Forelimb muscle (tissue), 1 donor: Measurements from ENCODE around the gene MYO1A. TPM values are rescaled to one million over a fixed set of nuclear protein-coding genes. Genes with fewer than 3 reads are reported as not detected.
"Not testable (repeated sequence)": the region's sequence is repeated elsewhere in the genome, so short reads cannot be mapped to it uniquely, and the experiment has no call there.

Experiments
- DNase-seq: peaks from one replicate; pipeline ENCODE4 v3.0.0-alpha.2; 2013; ENCODE audit warnings: low read depth
- polyA plus RNA-seq: library from polyadenylated mRNA; unstranded; fragments of 120-200 nt; gene quantifications from one replicate; pipeline ENCODE4 v1.2.1, GENCODE V29; 2013; ENCODE audit not compliant: insufficient read length

MYO1A gene
- polyA plus RNA-seq, 1 donor = 0.23 TPM

GRCh38 chr12:57087691-57088353 lies 37.9 kb upstream of the MYO1A start:
- no peak for DNase-seq

DNA sequence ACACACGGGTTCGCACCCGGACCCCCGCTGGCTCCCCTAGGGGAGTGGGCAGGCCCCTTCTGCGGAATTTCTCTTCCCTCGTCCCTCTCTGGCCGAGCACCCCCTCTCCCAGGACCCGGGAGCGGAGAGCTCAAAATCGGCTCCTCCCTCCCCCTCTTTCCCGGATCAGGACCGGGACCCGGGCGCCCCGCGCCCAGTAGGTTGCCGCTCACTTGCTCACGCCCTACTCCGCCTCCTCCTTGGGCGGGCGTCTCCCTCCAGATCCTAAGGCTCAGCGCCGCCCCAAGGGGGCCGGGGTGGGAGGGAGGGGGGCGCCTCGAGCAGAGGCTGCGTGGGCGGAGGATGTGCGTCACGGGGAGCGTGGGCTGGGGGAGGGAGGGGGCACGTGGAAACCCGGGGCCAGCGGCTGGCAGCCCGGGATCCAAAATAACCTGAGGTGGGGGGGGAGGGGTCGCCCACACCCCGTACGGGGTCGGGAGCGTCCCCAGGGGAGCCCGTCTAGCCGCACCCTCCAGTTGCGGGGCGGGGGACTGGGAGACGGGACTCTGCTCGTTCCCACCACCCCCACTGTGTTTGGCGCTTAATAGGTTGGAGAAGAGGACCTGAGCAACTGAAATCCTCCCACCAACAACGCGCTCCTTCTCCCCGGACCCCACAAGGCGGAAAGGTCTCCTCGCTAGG lies 37.2 kb upstream of the MYO1A start:
- DNase-seq = no peak

GRCh38 chr12:57086493-57087009 lies 36.6 kb upstream of the MYO1A start:
- no peak for DNase-seq

DNA sequence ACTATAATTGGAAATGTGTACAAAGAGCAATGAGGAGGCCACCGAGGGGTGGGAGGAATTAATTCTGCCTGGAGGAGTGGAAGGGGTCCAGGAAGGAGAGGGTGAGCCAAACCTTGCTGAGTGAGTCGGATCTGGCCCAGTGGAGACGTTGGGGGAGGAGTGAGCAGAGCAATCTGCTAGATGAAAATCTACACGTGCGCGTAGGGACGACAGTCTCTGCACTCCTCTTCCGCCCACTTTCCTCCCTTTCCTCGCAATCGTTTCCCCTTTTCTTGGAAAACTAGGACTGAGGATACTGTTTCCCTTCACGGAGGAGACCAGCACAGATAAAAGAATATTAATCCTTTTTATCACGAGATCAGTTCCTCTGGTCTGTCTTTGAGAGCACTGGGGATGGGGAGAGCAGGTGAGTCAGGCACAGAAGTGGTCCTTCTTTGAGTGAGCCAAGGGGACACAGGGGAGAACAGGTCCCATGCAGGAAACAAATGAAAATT lies 36.1 kb upstream of the MYO1A start:
- DNase-seq = peak; percentile 62

- DNase-seq = no peak
Observed at GRCh38 chr12:57080855-57081254, 30.9 kb upstream of the MYO1A start.

DNA sequence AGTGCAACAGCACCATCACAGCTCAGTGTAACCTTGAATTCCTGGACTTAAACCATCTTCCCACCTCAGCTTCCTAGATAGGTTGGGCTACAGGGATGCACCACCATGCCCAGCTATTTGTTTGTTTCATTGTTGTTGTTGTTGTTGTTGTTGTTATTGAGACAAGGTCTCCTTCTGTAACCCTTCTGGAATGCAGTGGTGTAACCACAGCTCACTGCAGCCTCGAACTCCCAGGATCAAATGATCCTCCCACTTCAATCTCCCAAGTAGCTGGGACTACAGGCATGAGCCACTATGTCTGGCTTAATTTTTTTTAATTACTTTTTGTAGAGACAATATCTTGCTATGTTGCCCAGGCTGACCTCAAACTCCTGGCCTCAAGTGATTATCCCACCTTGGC lies 29.9 kb upstream of the MYO1A start:
- DNase-seq = no peak

- peak; percentile 100 for DNase-seq
Observed at GRCh38 chr12:57078519-57079404, 28.8 kb upstream of the MYO1A start, which contains the start of gene NEMP1. Gene NEMP1, minus strand, starts transcription at chr12:57078791. Its CDS starts 46 bp downstream, at chr12:57078745.

DNA sequence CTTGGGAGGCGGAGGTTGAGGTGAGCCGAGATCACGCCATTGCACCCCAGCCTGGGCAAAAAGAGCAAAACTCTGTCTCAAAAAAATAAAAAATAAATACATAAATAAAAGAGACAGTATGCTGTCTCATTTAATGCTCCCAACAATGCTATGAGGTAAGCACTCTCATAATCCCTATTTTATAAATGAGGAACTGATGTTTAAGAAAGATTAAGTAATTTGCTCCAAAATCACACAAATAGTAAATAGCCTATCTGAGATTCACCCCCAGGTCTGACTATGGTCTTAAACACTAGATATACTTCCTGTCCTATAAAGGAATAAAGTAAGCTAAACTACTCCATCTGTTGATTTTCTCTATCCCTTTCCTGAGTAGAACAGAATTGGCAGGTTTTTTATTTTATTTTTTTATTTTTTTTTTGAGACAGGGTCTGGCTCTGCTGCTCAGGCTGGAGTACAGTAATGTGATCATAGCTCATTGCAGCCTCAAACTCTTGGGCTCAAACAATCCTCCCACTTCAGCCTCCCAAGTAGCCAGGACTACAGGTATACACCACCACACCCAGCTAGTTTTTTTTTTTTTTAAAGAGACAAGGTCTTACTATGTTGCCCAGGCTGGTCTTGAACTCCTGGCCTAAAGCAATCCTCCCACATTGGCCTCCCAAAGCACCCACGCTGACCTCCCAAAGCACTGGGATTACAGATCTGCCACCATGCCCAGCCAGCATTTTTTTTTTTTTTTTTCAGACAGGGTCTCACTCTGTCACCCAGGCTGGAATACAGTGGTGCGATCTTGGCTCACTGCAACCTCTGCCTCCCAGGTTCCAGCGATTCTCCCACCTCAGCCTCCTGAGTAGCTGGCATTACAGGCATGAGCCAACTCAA lies 23.9 kb upstream of the MYO1A start:
- DNase-seq = not testable (repeated sequence)

GRCh38 chr12:57072661-57073060 lies 22.7 kb upstream of the MYO1A start:
- DNase-seq = no peak

DNA sequence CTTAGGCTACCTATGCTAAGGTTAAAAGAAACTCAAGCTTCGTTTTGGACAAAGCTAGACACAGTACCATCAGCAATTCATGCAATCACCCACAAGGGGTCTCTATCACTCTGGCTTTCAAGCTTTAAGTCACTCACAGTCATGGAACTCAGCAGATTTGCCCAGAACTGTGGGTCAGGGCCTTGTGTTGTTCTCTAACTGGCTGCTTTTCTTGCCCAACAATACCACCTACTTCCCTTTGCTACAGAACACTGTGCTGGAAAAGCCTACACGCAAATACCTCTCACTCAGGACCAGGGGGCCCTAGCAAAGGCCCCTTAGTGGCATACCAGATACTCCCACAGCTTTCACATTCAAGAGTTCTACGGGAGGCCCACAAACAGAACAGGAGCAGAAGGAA lies 19.6 kb upstream of the MYO1A start:
- DNase-seq = peak; percentile 73

DNA sequence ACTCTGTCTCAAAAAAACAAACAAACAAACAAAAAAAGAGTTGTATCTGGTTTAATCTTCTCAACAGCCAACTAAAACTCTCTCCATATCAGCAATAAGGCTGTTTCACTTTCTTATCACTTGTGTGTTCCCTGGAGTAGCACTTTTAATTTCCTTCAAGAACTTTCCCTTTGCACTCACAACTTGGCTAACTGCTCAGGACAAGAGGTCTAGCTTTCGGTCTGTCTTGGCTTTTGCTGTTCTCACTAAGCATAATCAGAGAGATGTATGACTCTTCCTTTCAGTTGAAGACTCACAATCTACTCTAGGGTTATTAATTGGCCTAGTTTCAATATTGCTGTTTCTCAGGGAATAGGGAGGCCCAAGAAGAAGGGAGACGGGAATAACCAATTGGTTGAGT lies 16.3 kb upstream of the MYO1A start:
- no peak for DNase-seq

DNA sequence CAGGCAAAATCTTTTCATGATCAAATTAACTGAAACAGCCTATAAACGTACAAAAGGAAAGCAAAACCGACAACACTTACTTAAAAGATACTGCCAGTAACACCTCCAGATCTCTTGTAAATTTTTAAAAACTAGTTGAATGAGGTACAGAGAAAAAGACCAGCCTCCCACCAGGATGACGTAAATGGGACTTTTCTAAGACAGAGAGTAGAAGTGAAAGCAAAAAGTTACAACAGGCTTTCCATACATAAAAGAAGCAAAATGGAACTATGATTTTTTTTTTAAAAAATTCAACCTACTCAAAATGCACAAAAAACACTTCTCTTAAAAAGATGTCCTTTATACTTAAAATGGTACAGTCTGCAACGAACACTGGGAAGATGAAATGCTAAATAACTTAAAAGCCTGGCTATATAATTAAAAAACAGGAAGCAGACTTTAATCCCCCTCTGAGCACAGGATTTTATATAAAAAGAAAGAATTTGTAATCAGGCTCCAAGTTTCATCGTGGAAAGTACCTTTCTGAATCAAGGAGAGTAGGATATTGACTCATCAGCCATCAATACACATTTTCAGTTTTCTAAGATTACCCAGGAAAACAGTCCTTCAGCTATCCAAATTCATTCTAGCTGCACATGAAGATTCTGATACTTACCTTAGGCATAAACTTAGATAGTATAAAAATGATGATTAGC lies 14.2 kb upstream of the MYO1A start:
- no peak for DNase-seq

- DNase-seq = no peak
Observed at GRCh38 chr12:57058454-57058853, 8.5 kb upstream of the MYO1A start.

DNA sequence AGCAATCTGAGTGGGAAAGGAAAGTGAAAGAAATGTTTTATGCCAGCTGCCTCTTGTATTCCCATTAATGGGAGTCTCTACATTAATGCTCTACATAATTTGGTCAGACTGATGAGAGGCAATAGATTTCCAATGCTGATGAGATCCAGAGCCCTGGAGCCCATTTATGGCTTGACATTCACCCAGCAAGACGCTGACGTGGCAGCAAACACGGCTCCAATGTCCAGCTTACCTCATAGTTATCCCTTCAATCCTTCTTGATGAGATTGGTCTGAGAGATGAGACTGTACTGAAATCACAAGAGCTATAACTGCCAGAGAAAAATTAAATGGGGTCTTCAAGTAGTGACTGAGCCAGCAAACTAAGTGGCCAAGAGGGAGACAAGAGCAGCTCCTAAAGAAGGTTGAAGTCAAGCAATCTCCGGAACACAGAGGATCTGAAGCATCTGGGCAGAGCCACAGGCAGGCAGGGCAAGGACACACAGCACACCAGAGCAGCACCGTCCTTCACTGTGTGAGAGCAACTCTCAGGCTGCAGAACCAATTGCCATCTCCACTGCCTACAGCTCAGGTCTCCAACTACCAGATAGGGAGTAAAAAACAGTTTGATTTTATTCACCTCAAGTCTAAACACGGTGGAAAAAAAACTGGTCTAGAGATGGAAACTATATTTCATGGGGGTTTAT lies 7.3 kb upstream of the MYO1A start:
- DNase-seq = no peak

DNA sequence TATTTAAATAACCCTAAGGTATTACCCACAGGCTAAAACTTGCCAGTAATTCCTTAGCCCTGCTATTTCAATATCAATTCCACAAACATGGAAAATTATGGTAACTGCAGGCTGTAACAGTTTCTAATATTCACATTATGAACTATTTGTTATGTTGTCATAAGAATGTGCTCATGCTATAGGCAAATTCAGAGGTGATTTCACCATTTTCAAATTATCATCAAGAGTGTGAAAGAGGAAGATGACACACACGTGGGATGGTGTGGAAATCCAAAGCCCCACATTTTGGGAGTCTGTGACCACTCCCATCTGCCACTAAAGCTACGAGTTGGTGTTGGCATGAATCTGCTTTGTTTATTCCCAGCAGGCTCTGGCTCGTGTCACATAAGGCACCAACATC lies 5.9 kb upstream of the MYO1A start:
- no peak for DNase-seq

DNA sequence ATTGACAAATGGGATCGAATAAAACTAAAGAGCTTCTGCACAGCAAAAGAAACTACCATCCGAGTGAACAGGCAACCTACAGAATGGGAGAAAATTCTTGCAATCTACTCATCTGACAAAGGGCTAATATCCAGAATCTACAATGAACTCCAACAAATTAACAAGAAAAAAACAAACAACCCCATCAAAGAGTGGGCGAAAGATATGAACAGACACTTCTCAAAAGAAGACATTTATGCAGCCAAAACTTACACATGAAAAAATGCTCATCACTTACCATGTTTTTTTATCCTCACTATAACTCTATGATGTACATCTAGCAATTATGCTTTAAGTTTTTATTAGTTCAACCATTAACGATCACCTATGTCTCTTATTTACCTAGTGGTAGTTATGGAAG lies 4.0 kb upstream of the MYO1A start:
- DNase-seq = not testable (repeated sequence)

- not testable (repeated sequence) for DNase-seq
Observed at GRCh38 chr12:57053146-57053545, 3.2 kb upstream of the MYO1A start.

DNA sequence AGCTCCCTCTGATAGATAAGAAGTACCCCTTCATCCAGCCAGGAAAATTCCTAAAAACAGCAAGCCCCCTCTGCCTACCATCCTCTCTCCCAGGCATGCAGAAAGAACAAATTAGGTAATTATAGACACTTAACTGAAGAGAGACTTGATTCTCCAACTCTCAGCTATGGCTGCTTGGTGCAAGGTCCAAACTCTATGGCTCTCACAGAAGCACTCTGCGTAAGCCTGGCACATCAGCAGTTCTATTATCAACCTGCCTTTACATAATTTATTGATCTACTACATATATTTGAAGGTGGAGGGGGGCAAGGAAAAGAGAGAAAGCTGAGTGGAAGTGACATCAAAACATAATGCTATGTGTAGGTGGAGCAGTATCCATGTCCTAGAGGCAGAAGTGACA lies 1.1 kb upstream of the MYO1A start:
- DNase-seq = no peak

DNA sequence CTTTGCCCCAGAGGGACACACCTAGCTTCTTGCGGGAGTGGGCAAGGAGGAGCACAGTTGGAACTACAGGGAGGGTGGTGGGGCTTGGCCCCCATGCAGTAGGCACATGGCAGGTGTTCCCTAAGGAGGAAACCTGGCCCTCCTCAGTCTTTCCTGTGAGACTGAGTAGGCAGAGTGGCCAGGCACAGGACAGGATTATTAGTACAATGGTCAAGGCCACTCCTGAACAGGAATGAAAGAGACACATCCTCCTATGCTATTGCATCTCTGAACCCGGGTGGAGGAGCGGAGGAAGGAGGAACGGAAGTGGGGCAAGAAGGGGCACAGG lies 846 bp downstream of the MYO1A start:
- DNase-seq = no peak
